Ascending aorta (tissue), 2 donors: Measurements from ENCODE around the gene SDK1. TPM values are rescaled to one million over a fixed set of nuclear protein-coding genes. Genes with fewer than 3 reads are reported as not detected.

ENCODE experiments used
- DNase-seq, 2 donors: peaks; one replicate each; pipeline ENCODE4 v3.0.0-alpha.2; 2019; ENCODE audit warnings: low spot score in 2 of 2
- H3K27ac ChIP-seq, 2 donors: fragments of 200-600 bp; sonication (generic); one replicate each; pipeline ENCODE4 v1.5.1; 2016 to 2017; ENCODE audit warnings: mild to moderate bottlenecking in 1 of 2
- H3K27me3 ChIP-seq: fragments of 200-600 bp; sonication (generic); one replicate; pipeline ENCODE4 v1.5.1; 2017
- H3K36me3 ChIP-seq, 2 donors: fragments of 200-600 bp; sonication (generic); one replicate each; pipeline ENCODE4 v1.5.1; 2016
- H3K4me1 ChIP-seq, 2 donors: fragments of 200-600 bp; sonication (generic); one replicate each; pipeline ENCODE4 v1.5.1; 2016 to 2017; ENCODE audit warnings: mild to moderate bottlenecking in 1 of 2
- H3K4me3 ChIP-seq, 2 donors: fragments of 200-600 bp; sonication (generic); one replicate each; pipeline ENCODE4 v1.5.1; 2016 to 2017; ENCODE audit warnings: mild to moderate bottlenecking in 1 of 2
- H3K9me3 ChIP-seq, 2 donors: fragments of 200-600 bp; sonication (generic); one replicate each; pipeline ENCODE4 v1.5.1; 2016
- intact Hi-C: fragments of 100-400 bp; cut with DNase I; formaldehyde crosslinking; loops from one replicate; pipeline ENCODE4 v1.15.1; 2023
- total RNA-seq: library from RNA; depleted of rRNA; stranded (reverse); fragments of >200 nt; gene quantifications from one replicate; pipeline ENCODE4 v1.1.0, GENCODE V29; 2016
- TF ChIP-seq, protein P1 (sequence below), 3 experiments: fragments of 200-600 bp in 2 of 3; fragments of 450-650 bp in 1 of 3; sonication (generic) in 2 of 3; IDR thresholded peaks; one replicate each; pipeline ENCODE4 v1.5.1; 2016 to 2019; ENCODE audit warnings: antibody characterized with exemption in 3 of 3, mild to moderate bottlenecking in 1 of 3, moderate library complexity in 1 of 3

SDK1 gene
- total RNA-seq, 1 donor from 2014 or later, result 13.3 TPM

DNA sequence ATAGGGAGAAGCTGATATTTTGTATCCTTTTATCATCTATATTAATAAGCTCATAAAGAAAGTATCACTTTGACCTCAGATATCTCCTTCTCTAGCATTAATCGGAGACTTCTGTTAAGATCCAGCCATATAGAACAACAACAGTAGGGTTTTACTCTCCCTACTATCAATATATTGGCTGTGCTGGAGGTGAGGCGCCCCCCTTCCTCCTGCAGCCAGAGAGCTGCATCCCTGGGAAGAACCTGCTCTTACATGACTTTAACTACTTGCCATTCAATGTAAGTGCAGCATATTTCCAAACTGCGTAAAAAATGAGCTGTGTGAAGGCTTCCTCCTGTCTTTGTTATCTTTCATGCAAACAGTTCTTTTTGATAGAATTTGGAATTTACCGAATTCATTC lies 247.8 kb downstream of the SDK1 start:
- H3K27ac ChIP-seq, result no peak overlapping the region

DNA sequence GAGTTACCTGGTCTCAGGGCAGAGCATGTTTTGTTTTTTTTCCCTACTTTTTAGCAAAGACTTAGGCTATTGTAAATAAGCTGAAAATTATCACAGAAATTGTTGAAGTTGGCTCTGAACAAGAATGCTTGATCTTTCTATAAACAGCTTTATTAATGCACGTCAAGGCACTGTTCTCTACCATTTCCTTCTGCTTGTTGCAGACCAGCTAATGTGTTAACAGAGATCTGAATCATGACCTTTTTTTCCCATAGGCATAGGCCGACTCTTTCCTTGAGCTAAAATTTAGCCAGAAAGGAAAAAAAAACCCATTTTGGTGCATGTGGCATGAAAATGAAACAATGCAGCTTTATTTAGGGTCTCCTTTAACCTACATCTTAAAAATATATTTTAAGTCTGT lies 248.5 kb downstream of the SDK1 start:
- DNase-seq, result no peak
- Histone ChIP-seq H3K4me3 (no peak overlapping the region), H3K27me3 (no peaks in the 10 kb centered on the region), H3K36me3 (no peaks in the 10 kb centered on the region), H3K9me3 (no peaks in the 10 kb centered on the region), H3K27ac (no peak overlapping the region), H3K4me1 (peaks cover 0 to 7% of the 10 kb centered on the region in 2 donors)
- intact Hi-C loops, result no loop called here
- TF ChIP-seq, protein P1, sequence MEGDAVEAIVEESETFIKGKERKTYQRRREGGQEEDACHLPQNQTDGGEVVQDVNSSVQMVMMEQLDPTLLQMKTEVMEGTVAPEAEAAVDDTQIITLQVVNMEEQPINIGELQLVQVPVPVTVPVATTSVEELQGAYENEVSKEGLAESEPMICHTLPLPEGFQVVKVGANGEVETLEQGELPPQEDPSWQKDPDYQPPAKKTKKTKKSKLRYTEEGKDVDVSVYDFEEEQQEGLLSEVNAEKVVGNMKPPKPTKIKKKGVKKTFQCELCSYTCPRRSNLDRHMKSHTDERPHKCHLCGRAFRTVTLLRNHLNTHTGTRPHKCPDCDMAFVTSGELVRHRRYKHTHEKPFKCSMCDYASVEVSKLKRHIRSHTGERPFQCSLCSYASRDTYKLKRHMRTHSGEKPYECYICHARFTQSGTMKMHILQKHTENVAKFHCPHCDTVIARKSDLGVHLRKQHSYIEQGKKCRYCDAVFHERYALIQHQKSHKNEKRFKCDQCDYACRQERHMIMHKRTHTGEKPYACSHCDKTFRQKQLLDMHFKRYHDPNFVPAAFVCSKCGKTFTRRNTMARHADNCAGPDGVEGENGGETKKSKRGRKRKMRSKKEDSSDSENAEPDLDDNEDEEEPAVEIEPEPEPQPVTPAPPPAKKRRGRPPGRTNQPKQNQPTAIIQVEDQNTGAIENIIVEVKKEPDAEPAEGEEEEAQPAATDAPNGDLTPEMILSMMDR (IDR thresholded peaks at IDR 0.05), result no peak

More for the DNA sequence above, 247.8 kb downstream of the SDK1 start:
- no peak for DNase-seq
- H3K4me1 ChIP-seq, result peaks cover 0 to 7% of the 10 kb centered on the region in 2 donors
- no peaks in the 10 kb centered on the region for H3K9me3 ChIP-seq
- intact Hi-C loops, result no loop called here
- no peaks in the 10 kb centered on the region for H3K27me3 ChIP-seq
- no peaks in the 10 kb centered on the region for H3K36me3 ChIP-seq
- TF ChIP-seq, protein P1 (IDR thresholded peaks at IDR 0.05), result no peak
- H3K4me3 ChIP-seq, result no peak overlapping the region

DNA sequence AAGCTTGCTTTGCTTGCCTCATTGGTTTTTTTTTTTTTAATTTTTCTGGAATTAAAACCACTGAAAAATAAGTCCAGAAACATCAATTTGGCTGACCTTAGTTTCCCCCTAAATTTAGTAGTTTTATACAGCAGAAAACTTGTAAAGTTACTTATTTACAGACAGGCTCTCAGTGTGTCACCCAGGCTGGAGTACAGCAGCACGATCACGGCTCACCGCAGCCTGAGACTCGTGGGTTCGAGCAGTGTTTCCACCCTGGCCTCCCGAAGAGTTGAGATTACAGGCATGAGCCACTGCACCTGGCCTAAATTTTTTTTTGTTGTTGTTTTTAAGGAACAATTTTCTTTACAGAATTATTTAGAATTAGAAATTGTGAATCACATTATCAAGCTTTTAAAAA lies 250.5 kb downstream of the SDK1 start:
- Histone ChIP-seq H3K4me3 (no peak overlapping the region), H3K27ac (no peak overlapping the region), H3K36me3 (no peaks in the 10 kb centered on the region), H3K27me3 (no peaks in the 10 kb centered on the region), H3K9me3 (no peaks in the 10 kb centered on the region), H3K4me1 (peaks cover 0 to 7% of the 10 kb centered on the region in 2 donors)
- TF ChIP-seq, protein P1 (IDR thresholded peaks at IDR 0.05), result no peak
- DNase-seq, result no peak
- intact Hi-C loops, result no loop called here

DNA sequence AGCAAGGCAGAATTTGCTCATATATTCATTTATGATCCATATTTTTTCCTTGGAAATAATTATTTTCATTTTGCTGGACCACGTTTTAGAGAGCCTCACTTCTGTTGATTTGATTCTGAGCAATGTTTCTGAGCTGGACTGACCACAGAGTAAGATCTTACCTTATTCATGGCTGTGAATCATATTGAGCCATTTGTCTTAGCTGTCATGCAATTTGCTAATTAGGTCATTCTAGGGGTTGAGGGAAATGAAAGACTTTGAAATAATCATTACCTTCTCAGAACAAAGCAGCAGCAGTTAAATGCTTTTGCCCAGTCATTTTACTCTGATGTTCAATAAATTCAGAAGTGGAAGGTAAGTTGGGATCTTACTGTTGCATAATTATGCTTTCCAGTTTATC lies 251.4 kb downstream of the SDK1 start:
- Histone ChIP-seq H3K36me3 (no peaks in the 10 kb centered on the region), H3K27ac (no peak overlapping the region), H3K9me3 (no peaks in the 10 kb centered on the region), H3K27me3 (no peaks in the 10 kb centered on the region), H3K4me1 (peaks cover 0 to 7% of the 10 kb centered on the region in 2 donors), H3K4me3 (no peak overlapping the region)
- DNase-seq, result no peak
- TF ChIP-seq, protein P1 (IDR thresholded peaks at IDR 0.05), result no peak
- intact Hi-C loops, result no loop called here

DNA sequence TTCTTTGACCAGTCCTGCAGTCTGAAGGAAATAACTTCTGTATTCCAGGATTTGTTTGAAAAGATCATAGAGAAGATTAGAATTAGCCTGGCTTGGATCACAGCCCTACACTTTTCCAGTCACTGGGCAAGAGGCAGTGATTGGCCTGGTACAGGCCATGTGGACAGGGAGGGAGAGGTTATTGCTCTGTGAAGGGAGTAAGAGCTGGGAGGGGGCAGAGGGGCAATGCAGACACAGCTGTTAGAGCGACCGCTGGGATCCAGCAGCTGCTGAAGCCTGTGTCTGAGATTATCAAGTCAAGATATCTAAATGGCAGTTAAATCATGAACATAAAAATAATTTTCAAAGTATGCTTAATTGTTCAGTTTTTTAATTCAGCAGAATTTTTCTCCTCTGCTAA lies 257.3 kb downstream of the SDK1 start:
- intact Hi-C loops, result no loop called here
- Histone ChIP-seq H3K36me3 (no peaks in the 10 kb centered on the region), H3K27me3 (no peaks in the 10 kb centered on the region), H3K27ac (no peak overlapping the region), H3K4me1 (peaks cover 0 to 3% of the 10 kb centered on the region in 2 donors), H3K9me3 (no peaks in the 10 kb centered on the region), H3K4me3 (no peak overlapping the region)
- no peak for DNase-seq
- TF ChIP-seq, protein P1 (IDR thresholded peaks at IDR 0.05), result no peak

DNA sequence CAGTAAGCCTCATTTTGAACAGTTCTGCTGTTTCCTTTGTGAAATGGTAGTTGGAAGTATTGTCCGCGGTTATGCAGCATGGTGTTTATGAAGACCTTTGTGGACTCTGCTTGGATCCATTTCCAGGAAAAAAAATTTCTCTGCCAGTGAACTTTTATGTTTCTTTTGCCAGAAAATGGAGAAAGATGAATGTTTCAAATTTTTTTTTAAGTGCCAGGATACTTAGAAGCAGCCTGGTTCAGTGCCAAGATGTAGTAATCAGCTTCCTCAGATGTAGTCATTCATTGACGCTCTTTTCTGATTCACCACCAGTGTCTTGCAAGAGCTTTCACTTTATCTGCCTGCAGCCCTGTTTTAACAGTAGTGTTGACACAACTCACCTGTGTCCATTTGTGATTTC lies 258.2 kb downstream of the SDK1 start:
- intact Hi-C loops, result no loop called here
- DNase-seq, result no peak
- peaks cover 0 to 3% of the 10 kb centered on the region in 2 donors for H3K4me1 ChIP-seq
- no peaks in the 10 kb centered on the region for H3K9me3 ChIP-seq
- no peaks in the 10 kb centered on the region for H3K36me3 ChIP-seq
- H3K27ac ChIP-seq, result no peak overlapping the region
- no peak overlapping the region for H3K4me3 ChIP-seq
- no peaks in the 10 kb centered on the region for H3K27me3 ChIP-seq
- TF ChIP-seq, protein P1 (IDR thresholded peaks at IDR 0.05), result no peak
